IPS DF 4.7 (cell line): ENCODE measurements around the gene PRDM5.

Experiments used
- DNase-seq: peaks from one replicate; pipeline ENCODE4 v3.0.0-alpha.2; 2013; ENCODE audit warnings: low spot score; ENCODE audit errors: extremely low read depth

PRDM5 gene

GRCh38 chr4:120821977-120822376 is 100.5 kb downstream of the PRDM5 start:
- DNase-seq: no peak

GRCh38 chr4:120821029-120821428 is 101.5 kb downstream of the PRDM5 start:
- DNase-seq: no peak

- no peak for DNase-seq
These were observed 102.6 kb downstream of the PRDM5 start for GRCh38 chr4:120819805-120820437.

- DNase-seq: no peak
These were observed 106.1 kb downstream of the PRDM5 start for GRCh38 chr4:120816296-120816965.

- no peak for DNase-seq
These were observed 107.2 kb downstream of the PRDM5 start for GRCh38 chr4:120815361-120815760.

GRCh38 chr4:120814886-120815285 is 107.6 kb downstream of the PRDM5 start:
- no peak for DNase-seq

- DNase-seq: no peak
These were observed 110.3 kb downstream of the PRDM5 start for GRCh38 chr4:120812216-120812615.

GRCh38 chr4:120809518-120809917 is 113.0 kb downstream of the PRDM5 start:
- DNase-seq: no peak

GRCh38 chr4:120808475-120809141 is 113.9 kb downstream of the PRDM5 start:
- DNase-seq: no peak

- DNase-seq: no peak
These were observed 121.3 kb downstream of the PRDM5 start for GRCh38 chr4:120801137-120801758.

- no peak for DNase-seq
These were observed 124.0 kb downstream of the PRDM5 start for GRCh38 chr4:120798570-120798969.

GRCh38 chr4:120796271-120796670 is 126.3 kb downstream of the PRDM5 start:
- no peak for DNase-seq

GRCh38 chr4:120785202-120785601 is 137.3 kb downstream of the PRDM5 start:
- DNase-seq: no peak

GRCh38 chr4:120777459-120777858 is 145.1 kb downstream of the PRDM5 start:
- DNase-seq: no peak

GRCh38 chr4:120775431-120775830 is 147.1 kb downstream of the PRDM5 start:
- no peak for DNase-seq

- no peak for DNase-seq
These were observed 148.9 kb downstream of the PRDM5 start for GRCh38 chr4:120773641-120774040.

GRCh38 chr4:120771907-120772306 is 150.6 kb downstream of the PRDM5 start:
- DNase-seq: no peak

GRCh38 chr4:120770897-120771296 is 151.6 kb downstream of the PRDM5 start:
- DNase-seq: no peak

- no peak for DNase-seq
These were observed 153.3 kb downstream of the PRDM5 start for GRCh38 chr4:120769227-120769626.

GRCh38 chr4:120765260-120765680 is 157.3 kb downstream of the PRDM5 start:
- DNase-seq: no peak

- no peak for DNase-seq
These were observed 158.9 kb downstream of the PRDM5 start for GRCh38 chr4:120763650-120764049.

- DNase-seq: no peak
These were observed 161.5 kb downstream of the PRDM5 start for GRCh38 chr4:120761070-120761469.
